OCI-LY1 (cell line): ENCODE data around the gene C19orf25.
A peak's percentile ranks its signal among the peaks of the same experiment; 100 is the strongest.

ENCODE experiments used
- H2AFZ ChIP-seq: fragments of 200-600 bp; sonication (generic), shearing (Covaris generic); 2 replicates; pipeline ENCODE4 v1.6.0; 2014; ENCODE audit warnings: antibody characterized with exemption, mild to moderate bottlenecking, low read length
- H3F3A ChIP-seq: fragments of 200-600 bp; sonication (generic), shearing (Covaris generic); 2 replicates; pipeline ENCODE4 v1.6.0; 2014; ENCODE audit warnings: mild to moderate bottlenecking, antibody characterized with exemption, low read length, moderate library complexity; ENCODE audit not compliant: insufficient read depth
- H3K27ac ChIP-seq: fragments of 200-600 bp; sonication (generic); 2 replicates; pipeline ENCODE4 v1.5.1; 2014; ENCODE audit warnings: low read length, mixed run types, mild to moderate bottlenecking, low read depth; ENCODE audit not compliant: poor library complexity, severe bottlenecking
- H3K27me3 ChIP-seq: fragments of 200-600 bp; sonication (generic); 2 replicates; pipeline ENCODE4 v1.6.0; 2014; ENCODE audit warnings: antibody characterized with exemption, mild to moderate bottlenecking, low read length, moderate library complexity; ENCODE audit not compliant: insufficient read depth
- H3K36me3 ChIP-seq: fragments of 200-600 bp; sonication (generic); 2 replicates; pipeline ENCODE4 v1.6.1; 2014; ENCODE audit warnings: mild to moderate bottlenecking, antibody characterized with exemption, low read length, moderate library complexity, mixed read lengths; ENCODE audit not compliant: insufficient read depth
- H3K4me1 ChIP-seq: fragments of 200-600 bp; sonication (generic); 2 replicates; pipeline ENCODE4 v1.5.1; 2014; ENCODE audit warnings: mild to moderate bottlenecking, low read length, moderate library complexity; ENCODE audit not compliant: insufficient read depth, severe bottlenecking
- H3K4me2 ChIP-seq: fragments of 200-600 bp; sonication (generic), shearing (Covaris generic); 2 replicates; pipeline ENCODE4 v1.6.1; 2014; ENCODE audit warnings: low read length
- H3K4me3 ChIP-seq: fragments of 200-600 bp; sonication (generic); 2 replicates; pipeline ENCODE4 v1.5.1; 2014; ENCODE audit warnings: low read length, low read depth, mild to moderate bottlenecking, mixed read lengths; ENCODE audit not compliant: poor library complexity, severe bottlenecking
- H3K79me2 ChIP-seq: fragments of 200-600 bp; shearing (Covaris generic); 2 replicates; pipeline ENCODE4 v1.6.1; 2016; ENCODE audit warnings: mixed run types, low read length, mixed read lengths; ENCODE audit not compliant: insufficient read depth
- H3K9ac ChIP-seq: fragments of 200-600 bp; sonication (generic), shearing (Covaris generic); 2 replicates; pipeline ENCODE4 v1.6.1; 2014; ENCODE audit warnings: mild to moderate bottlenecking, low read length, mixed read lengths
- H3K9me2 ChIP-seq: fragments of 200-600 bp; sonication (generic), shearing (Covaris generic); 2 replicates; pipeline ENCODE4 v1.6.1; 2014; ENCODE audit warnings: low read depth, mild to moderate bottlenecking, low read length, mixed read lengths
- H3K9me3 ChIP-seq: fragments of 200-600 bp; shearing (Covaris generic); 2 replicates; pipeline ENCODE4 v1.6.1; 2014; ENCODE audit warnings: low read length, mixed read lengths
- H4K20me1 ChIP-seq: fragments of 200-600 bp; sonication (generic), shearing (Covaris generic); 2 replicates; pipeline ENCODE4 v1.6.0; 2016; ENCODE audit warnings: mild to moderate bottlenecking, low read length; ENCODE audit not compliant: insufficient read depth
- EZH2 ChIP-seq: fragments of 200-600 bp; sonication (generic), shearing (Covaris generic); IDR thresholded peaks from 2 replicates; pipeline ENCODE4 v1.8.0; 2017; ENCODE audit warnings: borderline replicate concordance, mixed run types, mild to moderate bottlenecking, antibody characterized with exemption, low read length, moderate library complexity, mixed read lengths
- TF ChIP-seq, protein P1 (sequence below): fragments of 200-600 bp; sonication (generic), shearing (Covaris generic); IDR thresholded peaks from 2 replicates; pipeline ENCODE4 v1.5.1; 2017; ENCODE audit warnings: mild to moderate bottlenecking, antibody characterized with exemption, low read length, moderate library complexity, mixed read lengths

C19orf25 gene

DNA sequence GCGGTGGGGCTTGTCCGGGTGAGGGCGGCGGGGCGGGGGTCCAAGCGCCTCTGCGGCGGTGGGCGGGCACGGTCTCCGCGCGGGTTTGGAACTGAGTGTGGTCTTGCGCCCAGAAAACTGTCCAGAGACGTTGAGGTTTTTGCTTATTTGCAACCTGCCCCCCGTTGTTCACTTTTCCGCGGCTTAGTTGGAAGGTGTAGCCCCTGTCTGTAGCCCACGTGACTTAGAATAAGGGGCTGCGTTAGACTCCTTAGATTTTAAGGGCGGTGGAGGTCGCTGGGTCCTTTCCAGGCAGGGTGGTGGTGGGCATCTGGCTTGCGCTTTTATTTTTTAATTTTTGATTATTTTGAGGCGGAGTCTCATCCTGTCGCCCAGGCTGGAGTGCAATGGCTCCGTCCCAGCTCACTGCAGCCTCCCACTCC is 40.1 kb downstream of the C19orf25 start:
- peak overlapping the region; percentile 73 for H3K4me3 ChIP-seq
- no peak for TF ChIP-seq EZH2
- TF ChIP-seq, protein P1, sequence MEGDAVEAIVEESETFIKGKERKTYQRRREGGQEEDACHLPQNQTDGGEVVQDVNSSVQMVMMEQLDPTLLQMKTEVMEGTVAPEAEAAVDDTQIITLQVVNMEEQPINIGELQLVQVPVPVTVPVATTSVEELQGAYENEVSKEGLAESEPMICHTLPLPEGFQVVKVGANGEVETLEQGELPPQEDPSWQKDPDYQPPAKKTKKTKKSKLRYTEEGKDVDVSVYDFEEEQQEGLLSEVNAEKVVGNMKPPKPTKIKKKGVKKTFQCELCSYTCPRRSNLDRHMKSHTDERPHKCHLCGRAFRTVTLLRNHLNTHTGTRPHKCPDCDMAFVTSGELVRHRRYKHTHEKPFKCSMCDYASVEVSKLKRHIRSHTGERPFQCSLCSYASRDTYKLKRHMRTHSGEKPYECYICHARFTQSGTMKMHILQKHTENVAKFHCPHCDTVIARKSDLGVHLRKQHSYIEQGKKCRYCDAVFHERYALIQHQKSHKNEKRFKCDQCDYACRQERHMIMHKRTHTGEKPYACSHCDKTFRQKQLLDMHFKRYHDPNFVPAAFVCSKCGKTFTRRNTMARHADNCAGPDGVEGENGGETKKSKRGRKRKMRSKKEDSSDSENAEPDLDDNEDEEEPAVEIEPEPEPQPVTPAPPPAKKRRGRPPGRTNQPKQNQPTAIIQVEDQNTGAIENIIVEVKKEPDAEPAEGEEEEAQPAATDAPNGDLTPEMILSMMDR = no peak
- H3K27ac ChIP-seq = peak overlapping the region; percentile 66
- H3K9me2 ChIP-seq = no peaks in the 10 kb centered on the region
- peaks cover 14% of the 10 kb centered on the region for H3K79me2 ChIP-seq
- H3K9ac ChIP-seq = peak overlapping the region; percentile 90
- no peak overlapping the region for H2AFZ ChIP-seq
- H3K36me3 ChIP-seq = peaks cover 59% of the 10 kb centered on the region
- peaks cover 42% of the 10 kb centered on the region for H3K4me1 ChIP-seq
- H4K20me1 ChIP-seq = no peaks in the 10 kb centered on the region
- H3F3A ChIP-seq = peaks cover 6% of the 10 kb centered on the region; the same call in 1 of the 2 replicates
- H3K9me3 ChIP-seq = no peaks in the 10 kb centered on the region
- peak overlapping the region; percentile 74 for H3K4me2 ChIP-seq
- H3K27me3 ChIP-seq = no peaks in the 10 kb centered on the region

DNA sequence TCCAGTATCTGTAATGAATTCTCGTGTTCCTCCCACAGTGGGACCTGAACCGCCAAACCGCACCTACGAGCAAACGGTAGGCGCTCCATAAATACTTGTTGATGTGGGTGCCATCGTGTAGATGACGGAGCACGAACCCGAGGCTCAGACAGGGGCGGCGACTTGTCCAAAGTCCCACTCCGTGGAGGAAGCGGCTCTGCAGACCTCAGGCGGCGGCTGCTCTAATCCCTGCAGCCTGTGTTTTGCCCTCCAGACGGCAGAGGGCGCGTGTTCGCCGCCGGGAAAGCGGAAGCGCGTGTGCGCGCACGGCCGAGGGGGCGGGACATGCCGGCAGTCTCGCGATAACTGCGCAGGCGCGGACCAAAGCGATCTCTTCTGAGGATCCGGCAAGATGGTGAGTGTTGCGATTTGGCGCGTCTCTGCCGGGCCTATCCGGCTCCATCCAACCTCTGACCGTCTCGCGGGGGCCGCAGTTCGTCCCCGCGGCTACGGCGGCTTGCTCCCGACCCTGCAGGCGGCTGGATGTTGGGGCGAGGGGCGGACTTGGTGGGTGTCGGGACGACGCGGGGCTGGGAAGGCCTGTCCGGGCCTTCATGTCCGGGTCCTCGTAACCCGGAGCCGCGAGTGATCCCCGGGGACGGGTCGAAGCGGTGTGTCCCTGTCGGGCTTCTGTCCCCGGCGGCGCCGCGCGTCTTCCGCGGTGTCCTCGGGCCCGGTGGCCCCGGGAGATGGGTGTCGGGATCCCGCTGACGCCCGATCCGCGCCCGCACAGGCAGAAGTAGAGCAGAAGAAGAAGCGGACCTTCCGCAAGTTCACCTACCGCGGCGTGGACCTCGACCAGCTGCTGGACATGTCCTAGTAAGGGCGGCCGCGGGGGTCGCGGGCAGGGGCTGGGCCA is 40.7 kb downstream of the C19orf25 start, which contains the start of gene RPS15:
RPS15 (plus strand) TSS at position 362 of the 898 bp plus-strand sequence; CDS start at position 392, 30 bp downstream.
- Histone ChIP-seq H3K36me3 (peaks cover 66% of the 10 kb centered on the region), H3K9me3 (no peaks in the 10 kb centered on the region), H3K27me3 (no peaks in the 10 kb centered on the region), H3F3A (peaks cover 3% of the 10 kb centered on the region; the same call in 1 of the 2 replicates), H3K4me1 (peaks cover 36% of the 10 kb centered on the region), H3K9ac (peak within 1 kb of the TSS; percentile 90), H3K4me2 (peak within 1 kb of the TSS; percentile 74), H2AFZ (no peak within 1 kb of the TSS), H3K79me2 (peaks cover 14% of the 10 kb centered on the region), H3K9me2 (no peaks in the 10 kb centered on the region), H3K27ac (peak within 1 kb of the TSS; percentile 66), H3K4me3 (peak within 1 kb of the TSS; percentile 73), H4K20me1 (no peaks in the 10 kb centered on the region)
- TF ChIP-seq, protein P1 = peak; percentile 88
- TF ChIP-seq EZH2 = no peak

DNA sequence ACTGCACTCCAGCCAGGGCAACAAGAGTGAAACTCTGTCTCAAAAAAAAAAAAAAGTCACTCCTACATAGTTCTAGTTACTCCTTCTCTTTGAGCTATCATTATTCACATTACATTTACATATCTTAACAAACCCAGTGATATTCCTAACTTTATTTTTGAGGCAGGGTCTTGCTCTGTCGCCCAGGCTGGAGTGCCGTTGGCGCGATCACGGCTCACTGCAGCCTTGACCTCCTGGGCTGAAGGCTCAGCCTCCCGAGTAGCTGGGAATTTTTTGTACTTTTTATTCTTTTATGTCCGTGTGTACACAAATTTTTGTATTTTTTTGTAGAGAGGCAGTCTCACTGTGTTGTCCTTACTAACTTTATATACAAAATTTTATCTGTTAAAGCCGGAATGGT is 41.4 kb downstream of the C19orf25 start:
- peaks cover 3% of the 10 kb centered on the region; the same call in 1 of the 2 replicates for H3F3A ChIP-seq
- H3K4me3 ChIP-seq = peak overlapping the region; percentile 73
- H2AFZ ChIP-seq = no peak overlapping the region
- H3K36me3 ChIP-seq = peaks cover 68% of the 10 kb centered on the region
- peaks cover 14% of the 10 kb centered on the region for H3K79me2 ChIP-seq
- H4K20me1 ChIP-seq = no peaks in the 10 kb centered on the region
- H3K9ac ChIP-seq = peak overlapping the region; percentile 27
- H3K27me3 ChIP-seq = no peaks in the 10 kb centered on the region
- peak overlapping the region; percentile 59 for H3K4me2 ChIP-seq
- TF ChIP-seq, protein P1 = no peak
- TF ChIP-seq EZH2 = no peak
- H3K27ac ChIP-seq = peak overlapping the region; percentile 60
- no peaks in the 10 kb centered on the region for H3K9me2 ChIP-seq
- no peaks in the 10 kb centered on the region for H3K9me3 ChIP-seq
- peaks cover 30% of the 10 kb centered on the region for H3K4me1 ChIP-seq
